ENCODE measurements around the gene MYO18A. TPM values are rescaled to one million over a fixed set of nuclear protein-coding genes. Genes with fewer than 3 reads are reported as not detected.
"Not testable (repeated sequence)": the region's sequence is repeated elsewhere in the genome, so short reads cannot be mapped to it uniquely, and the experiment has no call there.

Gene MYO18A
- total and polyA plus RNA-seq, 5 donors = 206 to 312 (median 251) TPM

- WGBS = 33% methylated on average over 8 of the region's 8 CpGs
- H3K4me3 ChIP-seq (ENCODE audit: low read length) = no peak overlapping the region
- DNase-seq (peak in 1 of 3 donors; percentile 14), ATAC-seq (no peak)
- H3K27ac ChIP-seq (ENCODE audit: low read length) = peak overlapping the region; percentile 83
- no peaks in the 10 kb centered on the region for H3K9me3 ChIP-seq (ENCODE audit: control insufficient read depth, low read length)
- H3K4me1 ChIP-seq (ENCODE audit: control insufficient read depth, insufficient read depth, low read length) = peaks cover 10% of the 10 kb centered on the region
- no peaks in the 10 kb centered on the region for H3K27me3 ChIP-seq (ENCODE audit: control insufficient read depth, insufficient read depth)
- intact Hi-C loops (cut with DNase I) = no loop called here
Observed at GRCh38 chr17:29178750-29179231, 1.4 kb downstream of the MYO18A start.

GRCh38 chr17:29177871-29178749, 2.1 kb downstream of the MYO18A start:
- Histone ChIP-seq H3K9me3 (ENCODE audit: control insufficient read depth, low read length) (no peaks in the 10 kb centered on the region), H3K4me3 (ENCODE audit: low read length) (no peak overlapping the region), H3K27me3 (ENCODE audit: control insufficient read depth, insufficient read depth) (no peaks in the 10 kb centered on the region), H3K4me1 (ENCODE audit: control insufficient read depth, insufficient read depth, low read length) (peaks cover 10% of the 10 kb centered on the region), H3K27ac (ENCODE audit: low read length) (peak overlapping the region; percentile 83)
- WGBS = 50% methylated on average over 4 of the region's 4 CpGs
- intact Hi-C loops (cut with DNase I) = no loop called here
- DNase-seq (peak in 1 of 3 donors; percentile 23), ATAC-seq (peak; percentile 6 to 40)

- ATAC-seq (no peak), DNase-seq (peak in 1 of 3 donors; percentile 34)
- no peaks in the 10 kb centered on the region for H3K9me3 ChIP-seq (ENCODE audit: control insufficient read depth, low read length)
- 76% methylated on average over 3 of the region's 3 CpGs for WGBS
- no peak overlapping the region for H3K4me3 ChIP-seq (ENCODE audit: low read length)
- H3K27ac ChIP-seq (ENCODE audit: low read length) = peak overlapping the region; percentile 69
- peaks cover 10% of the 10 kb centered on the region for H3K4me1 ChIP-seq (ENCODE audit: control insufficient read depth, insufficient read depth, low read length)
- intact Hi-C loops (cut with DNase I) = no loop called here
- H3K27me3 ChIP-seq (ENCODE audit: control insufficient read depth, insufficient read depth) = no peaks in the 10 kb centered on the region
Observed at GRCh38 chr17:29177541-29177870, 2.7 kb downstream of the MYO18A start.

- H3K9me3 ChIP-seq (ENCODE audit: control insufficient read depth, low read length) = no peaks in the 10 kb centered on the region
- peak; percentile 45 to 73 (median 70) for DNase-seq
- ATAC-seq = peak; percentile 23 to 25
- peak overlapping the region; percentile 61 for H3K4me3 ChIP-seq (ENCODE audit: low read length)
- WGBS = 2% methylated on average over 51 of the region's 51 CpGs
- no peaks in the 10 kb centered on the region for H3K27me3 ChIP-seq (ENCODE audit: control insufficient read depth, insufficient read depth)
- intact Hi-C loops (cut with DNase I) = no loop called here
- peaks cover 10% of the 10 kb centered on the region for H3K4me1 ChIP-seq (ENCODE audit: control insufficient read depth, insufficient read depth, low read length)
- H3K27ac ChIP-seq (ENCODE audit: low read length) = peak overlapping the region; percentile 69
Observed at GRCh38 chr17:29176558-29177351, 3.4 kb downstream of the MYO18A start.

GRCh38 chr17:29175349-29175748, 4.8 kb downstream of the MYO18A start:
- ATAC-seq (no peak), DNase-seq (peak in 1 of 3 donors; percentile 33)
- Histone ChIP-seq H3K27ac (ENCODE audit: low read length) (no peak overlapping the region), H3K27me3 (ENCODE audit: control insufficient read depth, insufficient read depth) (no peaks in the 10 kb centered on the region), H3K4me1 (ENCODE audit: control insufficient read depth, insufficient read depth, low read length) (peaks cover 10% of the 10 kb centered on the region), H3K9me3 (ENCODE audit: control insufficient read depth, low read length) (no peaks in the 10 kb centered on the region), H3K4me3 (ENCODE audit: low read length) (no peak overlapping the region)
- intact Hi-C loops (cut with DNase I) = no loop called here
- 98% methylated on average over 6 of the region's 6 CpGs for WGBS

GRCh38 chr17:29172589-29172988, 7.6 kb downstream of the MYO18A start:
- Histone ChIP-seq H3K4me1 (ENCODE audit: control insufficient read depth, insufficient read depth, low read length) (peaks cover 4% of the 10 kb centered on the region), H3K27ac (ENCODE audit: low read length) (no peak overlapping the region), H3K27me3 (ENCODE audit: control insufficient read depth, insufficient read depth) (no peaks in the 10 kb centered on the region), H3K9me3 (ENCODE audit: control insufficient read depth, low read length) (no peaks in the 10 kb centered on the region), H3K4me3 (ENCODE audit: low read length) (no peak overlapping the region)
- no peak for DNase-seq
- no peak for ATAC-seq
- intact Hi-C loops (cut with DNase I) = no loop called here
- 68% methylated on average over 1 of the region's 1 CpG for WGBS

GRCh38 chr17:29170682-29171081, 9.5 kb downstream of the MYO18A start:
- ATAC-seq (no peak), DNase-seq (no peak)
- WGBS = 95% methylated on average over 3 of the region's 3 CpGs
- Histone ChIP-seq H3K9me3 (ENCODE audit: control insufficient read depth, low read length) (no peaks in the 10 kb centered on the region), H3K27ac (ENCODE audit: low read length) (no peak overlapping the region), H3K27me3 (ENCODE audit: control insufficient read depth, insufficient read depth) (no peaks in the 10 kb centered on the region), H3K4me3 (ENCODE audit: low read length) (no peak overlapping the region), H3K4me1 (ENCODE audit: control insufficient read depth, insufficient read depth, low read length) (peaks cover 2% of the 10 kb centered on the region)
- intact Hi-C loops (cut with DNase I) = no loop called here

GRCh38 chr17:29169806-29170591, 10.2 kb downstream of the MYO18A start:
- no peak overlapping the region for H3K27ac ChIP-seq (ENCODE audit: low read length)
- 93% methylated on average over 9 of the region's 9 CpGs for WGBS
- H3K4me1 ChIP-seq (ENCODE audit: control insufficient read depth, insufficient read depth, low read length) = peaks cover 2% of the 10 kb centered on the region
- no peak overlapping the region for H3K4me3 ChIP-seq (ENCODE audit: low read length)
- ATAC-seq = no peak
- H3K27me3 ChIP-seq (ENCODE audit: control insufficient read depth, insufficient read depth) = no peaks in the 10 kb centered on the region
- no peak for DNase-seq
- intact Hi-C loops (cut with DNase I) = no loop called here
- H3K9me3 ChIP-seq (ENCODE audit: control insufficient read depth, low read length) = no peaks in the 10 kb centered on the region

- H3K4me3 ChIP-seq (ENCODE audit: low read length); ATAC-seq; H3K27me3 ChIP-seq (ENCODE audit: control insufficient read depth, insufficient read depth); DNase-seq; H3K4me1 ChIP-seq (ENCODE audit: control insufficient read depth, insufficient read depth, low read length); H3K27ac ChIP-seq (ENCODE audit: low read length); intact Hi-C loops (cut with DNase I); H3K9me3 ChIP-seq (ENCODE audit: control insufficient read depth, low read length): not testable (repeated sequence)
- 92% methylated on average over 8 of the region's 8 CpGs for WGBS
Observed at GRCh38 chr17:29168759-29169126, 11.5 kb downstream of the MYO18A start.

- no peak for DNase-seq
- Histone ChIP-seq H3K4me1 (ENCODE audit: control insufficient read depth, insufficient read depth, low read length) (peaks cover 2% of the 10 kb centered on the region), H3K9me3 (ENCODE audit: control insufficient read depth, low read length) (no peaks in the 10 kb centered on the region), H3K27ac (ENCODE audit: low read length) (no peak overlapping the region), H3K4me3 (ENCODE audit: low read length) (no peak overlapping the region), H3K27me3 (ENCODE audit: control insufficient read depth, insufficient read depth) (no peaks in the 10 kb centered on the region)
- 56% methylated on average over 3 of the region's 3 CpGs for WGBS
- ATAC-seq = peak; percentile 47 to 79
- intact Hi-C loops (cut with DNase I) = no loop called here
Observed at GRCh38 chr17:29168079-29168758, 12.0 kb downstream of the MYO18A start.

Measured in right cardiac atrium (tissue), 5 donors.